ENCODE measurements around the gene CASP7. TPM values are rescaled to one million over a fixed set of nuclear protein-coding genes. Genes with fewer than 3 reads are reported as not detected.

The CASP7 gene
- total RNA-seq, 2 donors from 2014 or later: 23.1 to 27.5 TPM

GRCh38 chr10:113689574-113689973 lies 9.9 kb downstream of the CASP7 start:
- Histone ChIP-seq H3K4me3 (no peak overlapping the region), H3K4me1 (replicated peaks) (no peaks in the 10 kb centered on the region), H3K27ac (no peak overlapping the region), H3K27me3 (replicated peaks; ENCODE audit: insufficient read depth) (no peaks in the 10 kb centered on the region), H3K9me3 (no peaks in the 10 kb centered on the region), H3K36me3 (peaks cover 0 to 3% of the 10 kb centered on the region in 2 donors)
- intact Hi-C loops (cut with DNase I): no loop called here
- TF ChIP-seq POLR2A (IDR thresholded peaks at IDR 0.05): no peak
- TF ChIP-seq POLR2AphosphoS5 (IDR thresholded peaks at IDR 0.05): no peak
- no peak for TF ChIP-seq CTCF (IDR thresholded peaks at IDR 0.05)
- no peak for DNase-seq (ENCODE audit: low spot score)
- WGBS: 69% methylated on average over 3 of the region's 3 CpGs

- H3K4me3 ChIP-seq: no peak overlapping the region
- H3K4me1 ChIP-seq (replicated peaks): no peaks in the 10 kb centered on the region
- H3K27ac ChIP-seq: no peak overlapping the region
- no peak for TF ChIP-seq CTCF (IDR thresholded peaks at IDR 0.05)
- no peak for TF ChIP-seq POLR2A (IDR thresholded peaks at IDR 0.05)
- no peak for TF ChIP-seq POLR2AphosphoS5 (IDR thresholded peaks at IDR 0.05)
- DNase-seq (ENCODE audit: low spot score): no peak
- WGBS: 64% methylated on average over 3 of the region's 3 CpGs
- H3K9me3 ChIP-seq: no peaks in the 10 kb centered on the region
- intact Hi-C loops (cut with DNase I): no loop called here
- peaks cover 0 to 3% of the 10 kb centered on the region in 2 donors for H3K36me3 ChIP-seq
- H3K27me3 ChIP-seq (replicated peaks; ENCODE audit: insufficient read depth): no peaks in the 10 kb centered on the region
Observed at GRCh38 chr10:113690749-113691148, 11.0 kb downstream of the CASP7 start.

DNA sequence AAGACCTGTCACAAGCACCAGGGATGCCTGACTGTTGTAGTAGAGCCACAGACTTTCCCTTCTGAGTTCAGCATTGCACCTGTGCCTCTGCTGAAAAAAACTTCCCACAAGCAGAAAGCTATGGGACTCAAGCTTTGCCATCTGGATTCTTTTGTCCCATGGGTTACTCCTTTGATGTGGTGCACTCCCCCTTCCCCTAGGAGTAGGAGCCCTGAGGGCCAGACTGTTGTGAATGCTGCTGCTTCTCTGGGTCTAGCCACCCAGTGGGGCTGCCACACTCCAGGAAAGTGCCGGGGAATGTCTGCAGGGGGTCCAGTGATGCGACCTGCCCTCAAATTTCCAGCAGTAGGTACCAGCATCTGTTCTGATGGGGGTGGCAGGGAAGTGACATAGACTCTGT lies 11.7 kb downstream of the CASP7 start:
- 85% methylated on average over 2 of the region's 2 CpGs for WGBS
- TF ChIP-seq POLR2AphosphoS5 (IDR thresholded peaks at IDR 0.05) (no peak), POLR2A (IDR thresholded peaks at IDR 0.05) (no peak), CTCF (IDR thresholded peaks at IDR 0.05) (no peak)
- intact Hi-C loops (cut with DNase I): no loop called here
- no peaks in the 10 kb centered on the region for H3K9me3 ChIP-seq
- H3K4me3 ChIP-seq: no peak overlapping the region
- no peaks in the 10 kb centered on the region for H3K4me1 ChIP-seq (replicated peaks)
- no peaks in the 10 kb centered on the region for H3K27me3 ChIP-seq (replicated peaks; ENCODE audit: insufficient read depth)
- DNase-seq (ENCODE audit: low spot score): no peak
- peaks cover 0 to 3% of the 10 kb centered on the region in 2 donors for H3K36me3 ChIP-seq
- H3K27ac ChIP-seq: no peak overlapping the region

GRCh38 chr10:113692271-113692670 lies 12.6 kb downstream of the CASP7 start:
- TF ChIP-seq CTCF (IDR thresholded peaks at IDR 0.05) (no peak), POLR2AphosphoS5 (IDR thresholded peaks at IDR 0.05) (no peak), POLR2A (IDR thresholded peaks at IDR 0.05) (no peak)
- no peaks in the 10 kb centered on the region for H3K4me1 ChIP-seq (replicated peaks)
- H3K27ac ChIP-seq: no peak overlapping the region
- no peaks in the 10 kb centered on the region for H3K9me3 ChIP-seq
- WGBS: 89% methylated on average over 6 of the region's 6 CpGs
- intact Hi-C loops (cut with DNase I): no loop called here
- DNase-seq (ENCODE audit: low spot score): no peak
- H3K36me3 ChIP-seq: peaks cover 0 to 3% of the 10 kb centered on the region in 2 donors
- H3K27me3 ChIP-seq (replicated peaks; ENCODE audit: insufficient read depth): no peaks in the 10 kb centered on the region
- H3K4me3 ChIP-seq: no peak overlapping the region

- Histone ChIP-seq H3K4me3 (no peak overlapping the region), H3K9me3 (no peaks in the 10 kb centered on the region)
- 90% methylated on average over 2 of the region's 2 CpGs for WGBS
Observed at GRCh38 chr10:113693348-113693747, 13.6 kb downstream of the CASP7 start.

More at GRCh38 chr10:113693348-113693747, 13.6 kb downstream of the CASP7 start:
- Histone ChIP-seq H3K27me3 (replicated peaks; ENCODE audit: insufficient read depth) (no peaks in the 10 kb centered on the region), H3K36me3 (peaks cover 0 to 6% of the 10 kb centered on the region in 2 donors), H3K27ac (no peak overlapping the region), H3K4me1 (replicated peaks) (no peaks in the 10 kb centered on the region)
- TF ChIP-seq POLR2AphosphoS5 (IDR thresholded peaks at IDR 0.05) (no peak), CTCF (IDR thresholded peaks at IDR 0.05) (no peak), POLR2A (IDR thresholded peaks at IDR 0.05) (no peak)
- no peak for DNase-seq (ENCODE audit: low spot score)
- intact Hi-C loops (cut with DNase I): no loop called here

All from prostate gland (tissue), 2 donors.